ENCODE measurements around the gene SOBP. TPM values are rescaled to one million over a fixed set of nuclear protein-coding genes. Genes with fewer than 3 reads are reported as not detected.

SOBP gene
- total and polyA plus RNA-seq, 2 experiments from 2014 or later: 1.5 to 3.0 TPM

DNA sequence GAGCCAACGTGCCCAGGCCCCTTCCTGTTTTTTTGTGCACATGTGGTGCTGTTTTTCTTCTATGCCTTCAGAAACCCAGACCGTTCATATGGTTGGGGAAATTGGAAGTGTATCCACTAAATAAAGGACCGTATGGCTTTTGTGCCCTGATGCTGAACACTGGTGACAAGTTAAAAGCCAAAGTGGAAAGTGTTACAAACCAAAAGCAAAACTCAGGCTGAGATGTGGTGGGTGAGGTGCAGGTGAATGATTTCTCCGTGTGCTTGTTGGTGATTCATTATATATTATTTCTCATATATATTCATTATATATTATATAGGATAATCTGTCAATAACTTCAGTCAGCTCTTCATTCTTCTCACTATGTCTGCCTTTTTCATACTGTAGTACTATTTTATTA is 148.6 kb downstream of the SOBP start (continued):
- TF ChIP-seq, protein P1, sequence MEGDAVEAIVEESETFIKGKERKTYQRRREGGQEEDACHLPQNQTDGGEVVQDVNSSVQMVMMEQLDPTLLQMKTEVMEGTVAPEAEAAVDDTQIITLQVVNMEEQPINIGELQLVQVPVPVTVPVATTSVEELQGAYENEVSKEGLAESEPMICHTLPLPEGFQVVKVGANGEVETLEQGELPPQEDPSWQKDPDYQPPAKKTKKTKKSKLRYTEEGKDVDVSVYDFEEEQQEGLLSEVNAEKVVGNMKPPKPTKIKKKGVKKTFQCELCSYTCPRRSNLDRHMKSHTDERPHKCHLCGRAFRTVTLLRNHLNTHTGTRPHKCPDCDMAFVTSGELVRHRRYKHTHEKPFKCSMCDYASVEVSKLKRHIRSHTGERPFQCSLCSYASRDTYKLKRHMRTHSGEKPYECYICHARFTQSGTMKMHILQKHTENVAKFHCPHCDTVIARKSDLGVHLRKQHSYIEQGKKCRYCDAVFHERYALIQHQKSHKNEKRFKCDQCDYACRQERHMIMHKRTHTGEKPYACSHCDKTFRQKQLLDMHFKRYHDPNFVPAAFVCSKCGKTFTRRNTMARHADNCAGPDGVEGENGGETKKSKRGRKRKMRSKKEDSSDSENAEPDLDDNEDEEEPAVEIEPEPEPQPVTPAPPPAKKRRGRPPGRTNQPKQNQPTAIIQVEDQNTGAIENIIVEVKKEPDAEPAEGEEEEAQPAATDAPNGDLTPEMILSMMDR (conservative IDR thresholded peaks at IDR 0.05; ENCODE audit: low read depth in 2 of 2): no peak
- TF ChIP-seq, protein P2, sequence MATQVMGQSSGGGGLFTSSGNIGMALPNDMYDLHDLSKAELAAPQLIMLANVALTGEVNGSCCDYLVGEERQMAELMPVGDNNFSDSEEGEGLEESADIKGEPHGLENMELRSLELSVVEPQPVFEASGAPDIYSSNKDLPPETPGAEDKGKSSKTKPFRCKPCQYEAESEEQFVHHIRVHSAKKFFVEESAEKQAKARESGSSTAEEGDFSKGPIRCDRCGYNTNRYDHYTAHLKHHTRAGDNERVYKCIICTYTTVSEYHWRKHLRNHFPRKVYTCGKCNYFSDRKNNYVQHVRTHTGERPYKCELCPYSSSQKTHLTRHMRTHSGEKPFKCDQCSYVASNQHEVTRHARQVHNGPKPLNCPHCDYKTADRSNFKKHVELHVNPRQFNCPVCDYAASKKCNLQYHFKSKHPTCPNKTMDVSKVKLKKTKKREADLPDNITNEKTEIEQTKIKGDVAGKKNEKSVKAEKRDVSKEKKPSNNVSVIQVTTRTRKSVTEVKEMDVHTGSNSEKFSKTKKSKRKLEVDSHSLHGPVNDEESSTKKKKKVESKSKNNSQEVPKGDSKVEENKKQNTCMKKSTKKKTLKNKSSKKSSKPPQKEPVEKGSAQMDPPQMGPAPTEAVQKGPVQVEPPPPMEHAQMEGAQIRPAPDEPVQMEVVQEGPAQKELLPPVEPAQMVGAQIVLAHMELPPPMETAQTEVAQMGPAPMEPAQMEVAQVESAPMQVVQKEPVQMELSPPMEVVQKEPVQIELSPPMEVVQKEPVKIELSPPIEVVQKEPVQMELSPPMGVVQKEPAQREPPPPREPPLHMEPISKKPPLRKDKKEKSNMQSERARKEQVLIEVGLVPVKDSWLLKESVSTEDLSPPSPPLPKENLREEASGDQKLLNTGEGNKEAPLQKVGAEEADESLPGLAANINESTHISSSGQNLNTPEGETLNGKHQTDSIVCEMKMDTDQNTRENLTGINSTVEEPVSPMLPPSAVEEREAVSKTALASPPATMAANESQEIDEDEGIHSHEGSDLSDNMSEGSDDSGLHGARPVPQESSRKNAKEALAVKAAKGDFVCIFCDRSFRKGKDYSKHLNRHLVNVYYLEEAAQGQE (IDR thresholded peaks at IDR 0.05; ENCODE audit: unreplicated experiment): no peak
- TF ChIP-seq POLR2AphosphoS5 (IDR thresholded peaks at IDR 0.05; ENCODE audit: low read depth) (no peak), ZNF331 (CRISPR knock-in tag; IDR thresholded peaks at IDR 0.05; ENCODE audit: low read depth) (no peak), EZH2phosphoT487 (IDR thresholded peaks at IDR 0.05; ENCODE audit: unreplicated experiment) (no peak), ZNF114 (CRISPR knock-in tag; IDR thresholded peaks at IDR 0.05) (no peak), EZH2 (IDR thresholded peaks at IDR 0.05; ENCODE audit: low read depth, unreplicated experiment) (no peak), STAT1 (IDR thresholded peaks at IDR 0.05; ENCODE audit: unreplicated experiment) (no peak)

DNA sequence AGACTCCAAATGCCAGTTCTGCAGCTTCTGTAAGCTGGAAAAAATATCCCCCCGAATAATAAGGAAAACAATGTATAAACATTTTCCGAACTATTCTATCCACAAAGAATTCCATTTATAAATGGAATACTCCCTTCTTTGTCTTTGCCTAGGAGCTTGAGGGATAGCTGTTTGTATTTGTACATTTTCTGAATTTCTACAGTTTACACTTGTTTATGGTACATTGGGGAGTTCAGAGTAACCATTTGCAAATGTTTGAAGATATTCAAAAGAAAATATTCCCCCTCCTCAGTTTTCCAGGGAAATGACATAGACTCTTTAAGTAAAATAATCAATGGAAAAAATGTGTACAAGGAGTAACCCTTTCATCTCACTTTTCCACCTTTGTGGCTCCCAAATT is 149.6 kb downstream of the SOBP start:
- Histone ChIP-seq H2AFZ (no peak overlapping the region), H4K20me1 (replicated peaks; ENCODE audit: insufficient read depth) (no peaks in the 10 kb centered on the region), H3K27ac (ENCODE audit: low read depth) (no peak overlapping the region), H3K27me3 (ENCODE audit: insufficient read depth) (peaks cover 14% of the 10 kb centered on the region), H3K4me3 (no peak overlapping the region), H3K9me2 (ENCODE audit: insufficient read depth) (no peaks in the 10 kb centered on the region), H3K36me3 (ENCODE audit: insufficient read depth) (no peaks in the 10 kb centered on the region), H3K4me1 (ENCODE audit: insufficient read depth) (peaks cover 5% of the 10 kb centered on the region; the same call in 1 of the 2 replicates), H3F3A (replicated peaks; ENCODE audit: low read depth) (peaks cover 12% of the 10 kb centered on the region; the same call in 1 of the 2 replicates), H3K79me2 (replicated peaks; ENCODE audit: insufficient read depth) (no peaks in the 10 kb centered on the region), H3K4me2 (no peak overlapping the region)
- Mint-ChIP-seq H3K27ac (no peak overlapping the region), H3K27me3 (ENCODE audit: insufficient read depth, low read depth, poor library complexity) (peaks cover 10% of the 10 kb centered on the region), H3K4me3 (no peak overlapping the region), H3K4me1 (peaks cover 7% of the 10 kb centered on the region; the same call in 2 of the 3 replicates), H3K36me3 (ENCODE audit: low read depth) (no peaks in the 10 kb centered on the region), H3K9me3 (no peaks in the 10 kb centered on the region)
- DNase-seq (ENCODE audit: low spot score) (no peak), ATAC-seq (no peak)
- TF ChIP-seq, protein P3, sequence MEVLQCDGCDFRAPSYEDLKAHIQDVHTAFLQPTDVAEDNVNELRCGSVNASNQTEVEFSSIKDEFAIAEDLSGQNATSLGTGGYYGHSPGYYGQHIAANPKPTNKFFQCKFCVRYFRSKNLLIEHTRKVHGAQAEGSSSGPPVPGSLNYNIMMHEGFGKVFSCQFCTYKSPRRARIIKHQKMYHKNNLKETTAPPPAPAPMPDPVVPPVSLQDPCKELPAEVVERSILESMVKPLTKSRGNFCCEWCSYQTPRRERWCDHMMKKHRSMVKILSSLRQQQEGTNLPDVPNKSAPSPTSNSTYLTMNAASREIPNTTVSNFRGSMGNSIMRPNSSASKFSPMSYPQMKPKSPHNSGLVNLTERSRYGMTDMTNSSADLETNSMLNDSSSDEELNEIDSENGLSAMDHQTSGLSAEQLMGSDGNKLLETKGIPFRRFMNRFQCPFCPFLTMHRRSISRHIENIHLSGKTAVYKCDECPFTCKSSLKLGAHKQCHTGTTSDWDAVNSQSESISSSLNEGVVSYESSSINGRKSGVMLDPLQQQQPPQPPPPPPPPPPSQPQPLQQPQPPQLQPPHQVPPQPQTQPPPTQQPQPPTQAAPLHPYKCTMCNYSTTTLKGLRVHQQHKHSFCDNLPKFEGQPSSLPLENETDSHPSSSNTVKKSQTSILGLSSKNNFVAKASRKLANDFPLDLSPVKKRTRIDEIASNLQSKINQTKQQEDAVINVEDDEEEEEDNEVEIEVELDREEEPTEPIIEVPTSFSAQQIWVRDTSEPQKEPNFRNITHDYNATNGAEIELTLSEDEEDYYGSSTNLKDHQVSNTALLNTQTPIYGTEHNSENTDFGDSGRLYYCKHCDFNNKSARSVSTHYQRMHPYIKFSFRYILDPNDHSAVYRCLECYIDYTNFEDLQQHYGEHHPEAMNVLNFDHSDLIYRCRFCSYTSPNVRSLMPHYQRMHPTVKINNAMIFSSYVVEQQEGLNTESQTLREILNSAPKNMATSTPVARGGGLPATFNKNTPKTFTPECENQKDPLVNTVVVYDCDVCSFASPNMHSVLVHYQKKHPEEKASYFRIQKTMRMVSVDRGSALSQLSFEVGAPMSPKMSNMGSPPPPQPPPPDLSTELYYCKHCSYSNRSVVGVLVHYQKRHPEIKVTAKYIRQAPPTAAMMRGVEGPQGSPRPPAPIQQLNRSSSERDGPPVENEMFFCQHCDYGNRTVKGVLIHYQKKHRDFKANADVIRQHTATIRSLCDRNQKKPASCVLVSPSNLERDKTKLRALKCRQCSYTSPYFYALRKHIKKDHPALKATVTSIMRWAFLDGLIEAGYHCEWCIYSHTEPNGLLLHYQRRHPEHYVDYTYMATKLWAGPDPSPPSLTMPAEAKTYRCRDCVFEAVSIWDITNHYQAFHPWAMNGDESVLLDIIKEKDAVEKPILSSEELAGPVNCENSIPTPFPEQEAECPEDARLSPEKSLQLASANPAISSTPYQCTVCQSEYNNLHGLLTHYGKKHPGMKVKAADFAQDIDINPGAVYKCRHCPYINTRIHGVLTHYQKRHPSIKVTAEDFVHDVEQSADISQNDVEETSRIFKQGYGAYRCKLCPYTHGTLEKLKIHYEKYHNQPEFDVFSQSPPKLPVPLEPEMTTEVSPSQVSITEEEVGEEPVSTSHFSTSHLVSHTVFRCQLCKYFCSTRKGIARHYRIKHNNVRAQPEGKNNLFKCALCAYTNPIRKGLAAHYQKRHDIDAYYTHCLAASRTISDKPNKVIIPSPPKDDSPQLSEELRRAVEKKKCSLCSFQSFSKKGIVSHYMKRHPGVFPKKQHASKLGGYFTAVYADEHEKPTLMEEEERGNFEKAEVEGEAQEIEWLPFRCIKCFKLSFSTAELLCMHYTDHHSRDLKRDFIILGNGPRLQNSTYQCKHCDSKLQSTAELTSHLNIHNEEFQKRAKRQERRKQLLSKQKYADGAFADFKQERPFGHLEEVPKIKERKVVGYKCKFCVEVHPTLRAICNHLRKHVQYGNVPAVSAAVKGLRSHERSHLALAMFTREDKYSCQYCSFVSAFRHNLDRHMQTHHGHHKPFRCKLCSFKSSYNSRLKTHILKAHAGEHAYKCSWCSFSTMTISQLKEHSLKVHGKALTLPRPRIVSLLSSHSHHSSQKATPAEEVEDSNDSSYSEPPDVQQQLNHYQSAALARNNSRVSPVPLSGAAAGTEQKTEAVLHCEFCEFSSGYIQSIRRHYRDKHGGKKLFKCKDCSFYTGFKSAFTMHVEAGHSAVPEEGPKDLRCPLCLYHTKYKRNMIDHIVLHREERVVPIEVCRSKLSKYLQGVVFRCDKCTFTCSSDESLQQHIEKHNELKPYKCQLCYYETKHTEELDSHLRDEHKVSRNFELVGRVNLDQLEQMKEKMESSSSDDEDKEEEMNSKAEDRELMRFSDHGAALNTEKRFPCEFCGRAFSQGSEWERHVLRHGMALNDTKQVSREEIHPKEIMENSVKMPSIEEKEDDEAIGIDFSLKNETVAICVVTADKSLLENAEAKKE (CRISPR knock-in tag; IDR thresholded peaks at IDR 0.05): no peak
- no peak for TF ChIP-seq ZNF114 (CRISPR knock-in tag; IDR thresholded peaks at IDR 0.05)
- TF ChIP-seq STAT1 (IDR thresholded peaks at IDR 0.05; ENCODE audit: unreplicated experiment): no peak
- no peak for TF ChIP-seq JUNB (IDR thresholded peaks at IDR 0.05; ENCODE audit: unreplicated experiment)
- TF ChIP-seq, protein P1 (conservative IDR thresholded peaks at IDR 0.05; ENCODE audit: low read depth in 2 of 2): no peak
